Ishikawa (cell line): ENCODE data around the gene PLXDC2.

Experiments used
- CEBPB ChIP-seq: IDR thresholded peaks from 2 replicates; pipeline ENCODE4 v1.6.1; 2012
- CREB1 ChIP-seq: IDR thresholded peaks from 2 replicates; pipeline ENCODE4 v1.6.1; 2012; ENCODE audit warnings: low read depth
- EGR1 ChIP-seq: IDR thresholded peaks from 2 replicates; pipeline ENCODE4 v1.6.1; 2012
- EP300 ChIP-seq: IDR thresholded peaks from 2 replicates; pipeline ENCODE4 v1.6.1; 2012; ENCODE audit warnings: borderline replicate concordance
- FOXM1 ChIP-seq: IDR thresholded peaks from 2 replicates; pipeline ENCODE4 v1.6.1; 2012; ENCODE audit warnings: low read depth, borderline replicate concordance
- MAX ChIP-seq: IDR thresholded peaks from 2 replicates; pipeline ENCODE4 v1.6.1; 2012
- NFIC ChIP-seq: IDR thresholded peaks from 2 replicates; pipeline ENCODE4 v1.6.1; 2012
- RAD21 ChIP-seq: IDR thresholded peaks from 2 replicates; pipeline ENCODE4 v1.6.1; 2012; ENCODE audit warnings: low read depth
- REST ChIP-seq: IDR thresholded peaks from 2 replicates; pipeline ENCODE4 v1.6.1; 2012; ENCODE audit warnings: low read depth, mild to moderate bottlenecking
- TAF1 ChIP-seq: IDR thresholded peaks from 2 replicates; pipeline ENCODE4 v1.6.1; 2012; ENCODE audit warnings: low read depth, mild to moderate bottlenecking
- TCF12 ChIP-seq: IDR thresholded peaks from 2 replicates; pipeline ENCODE4 v1.6.1; 2012; ENCODE audit warnings: low read depth
- TEAD4 ChIP-seq: IDR thresholded peaks from 2 replicates; pipeline ENCODE4 v1.6.1; 2012
- YY1 ChIP-seq: IDR thresholded peaks from 2 replicates; pipeline ENCODE4 v1.6.1; 2012; ENCODE audit warnings: low read depth
- ZBTB7A ChIP-seq: IDR thresholded peaks from 2 replicates; pipeline ENCODE4 v1.6.1; 2012; ENCODE audit warnings: low read depth
- TF ChIP-seq, protein P1 (sequence below): IDR thresholded peaks from 2 replicates; pipeline ENCODE4 v1.6.1; 2012

PLXDC2 gene

GRCh38 chr10:20247454-20247853 lies 431.2 kb downstream of the PLXDC2 start:
- TF ChIP-seq ZBTB7A (no peak), CEBPB (no peak), EGR1 (no peak), FOXM1 (no peak), NFIC (no peak)

GRCh38 chr10:20247891-20248708 lies 431.9 kb downstream of the PLXDC2 start:
- no peak for TF ChIP-seq CREB1
- no peak for TF ChIP-seq CEBPB
- TF ChIP-seq ZBTB7A, result no peak
- TF ChIP-seq EP300, result no peak
- TF ChIP-seq YY1, result no peak
- TF ChIP-seq FOXM1, result no peak

GRCh38 chr10:20254078-20254477 lies 437.8 kb downstream of the PLXDC2 start:
- TF ChIP-seq EP300 (no peak), EGR1 (no peak), RAD21 (no peak), NFIC (no peak), CEBPB (no peak), CREB1 (no peak), MAX (no peak)
- TF ChIP-seq, protein P1, sequence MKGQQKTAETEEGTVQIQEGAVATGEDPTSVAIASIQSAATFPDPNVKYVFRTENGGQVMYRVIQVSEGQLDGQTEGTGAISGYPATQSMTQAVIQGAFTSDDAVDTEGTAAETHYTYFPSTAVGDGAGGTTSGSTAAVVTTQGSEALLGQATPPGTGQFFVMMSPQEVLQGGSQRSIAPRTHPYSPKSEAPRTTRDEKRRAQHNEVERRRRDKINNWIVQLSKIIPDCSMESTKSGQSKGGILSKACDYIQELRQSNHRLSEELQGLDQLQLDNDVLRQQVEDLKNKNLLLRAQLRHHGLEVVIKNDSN, result no peak

- no peak for TF ChIP-seq CREB1
- no peak for TF ChIP-seq CEBPB
- TF ChIP-seq, protein P1, result no peak
- TF ChIP-seq REST, result no peak
- TF ChIP-seq TEAD4, result no peak
- TF ChIP-seq ZBTB7A, result no peak
- TF ChIP-seq EGR1, result no peak
- TF ChIP-seq RAD21, result no peak
- no peak for TF ChIP-seq NFIC
- no peak for TF ChIP-seq TAF1
- TF ChIP-seq FOXM1, result no peak
- TF ChIP-seq TCF12, result no peak
- no peak for TF ChIP-seq MAX
- no peak for TF ChIP-seq EP300
- TF ChIP-seq YY1, result no peak
These were observed 438.3 kb downstream of the PLXDC2 start for GRCh38 chr10:20254497-20254896.

DNA sequence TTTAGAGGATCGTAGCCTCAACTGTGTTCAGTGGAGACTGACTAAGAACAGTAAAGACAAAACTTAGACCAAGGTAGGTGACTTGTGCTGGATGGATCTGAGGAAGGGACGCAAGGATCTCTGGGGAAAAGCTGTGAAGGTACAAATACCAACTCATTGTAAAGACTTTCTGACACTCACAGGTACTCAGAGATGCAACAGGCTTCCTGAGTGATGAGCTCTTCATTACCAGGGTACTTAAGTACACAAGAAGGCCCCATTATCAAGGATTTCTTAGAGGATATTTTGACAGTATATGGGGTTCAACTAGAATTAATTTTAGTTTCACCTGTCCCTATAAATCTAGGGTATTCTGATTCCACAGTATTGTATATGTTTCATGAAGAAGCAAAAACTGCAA lies 440.7 kb downstream of the PLXDC2 start:
- TF ChIP-seq TEAD4, result no peak
- TF ChIP-seq EP300, result no peak
- no peak for TF ChIP-seq CREB1
- TF ChIP-seq TCF12, result no peak
- TF ChIP-seq FOXM1, result no peak
- no peak for TF ChIP-seq REST
- TF ChIP-seq, protein P1, result no peak
- TF ChIP-seq CEBPB, result no peak
- no peak for TF ChIP-seq TAF1
- no peak for TF ChIP-seq EGR1
- no peak for TF ChIP-seq ZBTB7A
- TF ChIP-seq NFIC, result no peak
- TF ChIP-seq YY1, result no peak
- TF ChIP-seq RAD21, result no peak
- TF ChIP-seq MAX, result no peak
